Sigmoid colon (tissue), 4 donors: ENCODE measurements around the gene POLG2.

Experiments used
- POLR2A ChIP-seq, 2 donors: fragments of 450-650 bp; IDR thresholded peaks; one replicate each; pipeline ENCODE4 v1.6.1; 2016; ENCODE audit warnings: antibody characterized with exemption in 2 of 2, mild to moderate bottlenecking in 2 of 2, moderate library complexity in 2 of 2
- POLR2AphosphoS5 ChIP-seq, 4 donors: sonication (generic); formaldehyde crosslinking; IDR thresholded peaks; one replicate each; pipeline ENCODE4 v1.6.1; 2017; ENCODE audit warnings: antibody characterized with exemption in 4 of 4
- TF ChIP-seq, protein P1 (sequence below), 4 experiments: fragments of 450-650 bp in 3 of 4; fragments of 200-600 bp in 1 of 4; IDR thresholded peaks; one replicate each; pipeline ENCODE4 v1.5.1; 2016 to 2019; ENCODE audit warnings: antibody characterized with exemption in 4 of 4, mild to moderate bottlenecking in 3 of 4, moderate library complexity in 2 of 4

DNA sequence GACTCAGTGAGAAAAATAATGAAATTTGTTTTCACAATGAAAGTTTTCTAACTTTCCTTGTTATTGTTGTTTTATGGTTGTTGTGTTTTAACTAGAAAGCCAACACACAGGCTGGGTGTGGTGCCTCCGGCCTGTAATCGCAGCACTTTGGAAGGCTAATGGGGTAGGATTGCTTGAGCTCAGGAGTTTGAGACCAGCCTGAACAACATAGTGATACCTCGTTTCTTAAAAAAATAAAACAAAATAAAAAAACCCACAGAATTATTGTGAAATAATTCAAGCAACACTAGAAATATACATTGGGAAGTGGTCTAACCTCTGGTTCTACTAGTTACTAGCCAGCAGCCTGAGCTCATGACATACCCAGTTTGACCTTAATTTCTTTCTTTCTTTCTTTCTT lies 47.3 kb downstream of the POLG2 start:
- TF ChIP-seq, protein P1, sequence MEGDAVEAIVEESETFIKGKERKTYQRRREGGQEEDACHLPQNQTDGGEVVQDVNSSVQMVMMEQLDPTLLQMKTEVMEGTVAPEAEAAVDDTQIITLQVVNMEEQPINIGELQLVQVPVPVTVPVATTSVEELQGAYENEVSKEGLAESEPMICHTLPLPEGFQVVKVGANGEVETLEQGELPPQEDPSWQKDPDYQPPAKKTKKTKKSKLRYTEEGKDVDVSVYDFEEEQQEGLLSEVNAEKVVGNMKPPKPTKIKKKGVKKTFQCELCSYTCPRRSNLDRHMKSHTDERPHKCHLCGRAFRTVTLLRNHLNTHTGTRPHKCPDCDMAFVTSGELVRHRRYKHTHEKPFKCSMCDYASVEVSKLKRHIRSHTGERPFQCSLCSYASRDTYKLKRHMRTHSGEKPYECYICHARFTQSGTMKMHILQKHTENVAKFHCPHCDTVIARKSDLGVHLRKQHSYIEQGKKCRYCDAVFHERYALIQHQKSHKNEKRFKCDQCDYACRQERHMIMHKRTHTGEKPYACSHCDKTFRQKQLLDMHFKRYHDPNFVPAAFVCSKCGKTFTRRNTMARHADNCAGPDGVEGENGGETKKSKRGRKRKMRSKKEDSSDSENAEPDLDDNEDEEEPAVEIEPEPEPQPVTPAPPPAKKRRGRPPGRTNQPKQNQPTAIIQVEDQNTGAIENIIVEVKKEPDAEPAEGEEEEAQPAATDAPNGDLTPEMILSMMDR (IDR thresholded peaks at IDR 0.05), result no peak
- no peak for TF ChIP-seq POLR2A (IDR thresholded peaks at IDR 0.05)
- no peak for TF ChIP-seq POLR2AphosphoS5 (IDR thresholded peaks at IDR 0.05)
